ENCODE measurements around the gene ATP9A.

GRCh38 chr20:51769976-51770615, 1.9 kb upstream of the ATP9A start:
- no peak for TF ChIP-seq REST (IDR thresholded peaks at IDR 0.05; ENCODE audit: low read depth)
- TF ChIP-seq CTCF (IDR thresholded peaks at IDR 0.05 in 2 of 3, conservative IDR thresholded peaks at IDR 0.05 in 1 of 3; ENCODE audit: borderline replicate concordance in 1 of 3, insufficient read depth in 1 of 3, low read depth in 2 of 3, low read length in 2 of 3) = no peak
- no peak for TF ChIP-seq EGR1 (IDR thresholded peaks at IDR 0.05; ENCODE audit: low read depth)
- TF ChIP-seq POLR2A (IDR thresholded peaks at IDR 0.05; ENCODE audit: borderline replicate concordance, extremely low read depth, insufficient read depth, insufficient read length) = no peak
- no peak for TF ChIP-seq TCF7L2 (IDR thresholded peaks at IDR 0.05; ENCODE audit: borderline replicate concordance, extremely low read depth, insufficient read depth, insufficient read length)

All from HCT116 (cell line).